Retinal pigment epithelial cell (primary cell): ENCODE measurements around the gene DOLPP1.

ENCODE experiments used
- DNase-seq: peaks from one replicate; pipeline ENCODE4 v3.0.0-alpha.2; 2010; ENCODE audit warnings: low read depth
- H3K4me3 ChIP-seq: 2 replicates; pipeline ENCODE4 v1.5.1; 2011; ENCODE audit warnings: mild to moderate bottlenecking, low read length, control low read depth, moderate library complexity
- TF ChIP-seq, protein P1 (sequence below): conservative IDR thresholded peaks from 2 replicates; pipeline ENCODE4 v1.5.1; 2011; ENCODE audit warnings: low read depth, low read length, control low read depth, inconsistent platforms

Gene DOLPP1

DNA sequence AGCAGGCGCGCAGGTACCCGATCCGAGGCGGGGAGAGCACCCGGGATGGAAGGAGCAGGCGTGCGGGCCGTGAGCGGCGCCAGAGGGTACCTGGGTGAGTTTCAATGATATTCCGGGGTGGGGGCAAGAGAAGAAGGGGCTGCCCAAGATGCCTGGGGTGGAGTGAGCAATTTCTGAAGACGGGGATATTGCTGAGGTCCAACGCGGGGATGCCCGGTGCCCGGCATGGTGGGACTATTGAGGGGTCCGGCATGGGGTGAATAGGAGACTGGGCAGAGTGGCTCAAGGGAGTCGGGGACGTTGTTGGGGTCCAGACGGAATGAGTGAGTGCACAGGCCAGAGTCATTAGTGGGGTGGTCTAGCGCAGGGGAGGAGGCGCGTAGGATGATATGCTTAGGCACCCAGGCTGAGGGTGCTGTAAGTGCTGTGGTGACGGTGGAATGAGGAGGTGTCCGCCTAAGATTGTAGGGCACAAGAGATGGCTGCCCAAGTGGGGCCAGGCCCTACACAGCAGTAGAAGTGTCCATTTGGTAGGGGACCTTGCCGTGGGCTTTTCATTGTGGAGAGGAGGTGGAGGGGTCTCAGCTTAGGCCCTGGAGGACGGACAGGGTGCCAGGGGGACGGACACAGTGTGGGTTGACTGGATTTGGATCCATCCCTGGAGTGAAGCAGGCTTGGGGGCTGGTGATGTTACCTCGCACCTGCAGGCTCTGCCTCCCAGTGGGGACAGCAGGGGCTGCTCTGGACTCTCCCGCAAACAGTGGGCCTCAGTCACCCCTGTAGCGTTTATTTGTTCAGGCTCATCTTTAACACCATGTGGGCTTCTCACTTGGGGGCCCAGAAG lies 43.8 kb upstream of the DOLPP1 start:
- peak overlapping the region; percentile 92 for H3K4me3 ChIP-seq
- no peak for DNase-seq
- TF ChIP-seq, protein P1, sequence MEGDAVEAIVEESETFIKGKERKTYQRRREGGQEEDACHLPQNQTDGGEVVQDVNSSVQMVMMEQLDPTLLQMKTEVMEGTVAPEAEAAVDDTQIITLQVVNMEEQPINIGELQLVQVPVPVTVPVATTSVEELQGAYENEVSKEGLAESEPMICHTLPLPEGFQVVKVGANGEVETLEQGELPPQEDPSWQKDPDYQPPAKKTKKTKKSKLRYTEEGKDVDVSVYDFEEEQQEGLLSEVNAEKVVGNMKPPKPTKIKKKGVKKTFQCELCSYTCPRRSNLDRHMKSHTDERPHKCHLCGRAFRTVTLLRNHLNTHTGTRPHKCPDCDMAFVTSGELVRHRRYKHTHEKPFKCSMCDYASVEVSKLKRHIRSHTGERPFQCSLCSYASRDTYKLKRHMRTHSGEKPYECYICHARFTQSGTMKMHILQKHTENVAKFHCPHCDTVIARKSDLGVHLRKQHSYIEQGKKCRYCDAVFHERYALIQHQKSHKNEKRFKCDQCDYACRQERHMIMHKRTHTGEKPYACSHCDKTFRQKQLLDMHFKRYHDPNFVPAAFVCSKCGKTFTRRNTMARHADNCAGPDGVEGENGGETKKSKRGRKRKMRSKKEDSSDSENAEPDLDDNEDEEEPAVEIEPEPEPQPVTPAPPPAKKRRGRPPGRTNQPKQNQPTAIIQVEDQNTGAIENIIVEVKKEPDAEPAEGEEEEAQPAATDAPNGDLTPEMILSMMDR = peak; percentile 7

DNA sequence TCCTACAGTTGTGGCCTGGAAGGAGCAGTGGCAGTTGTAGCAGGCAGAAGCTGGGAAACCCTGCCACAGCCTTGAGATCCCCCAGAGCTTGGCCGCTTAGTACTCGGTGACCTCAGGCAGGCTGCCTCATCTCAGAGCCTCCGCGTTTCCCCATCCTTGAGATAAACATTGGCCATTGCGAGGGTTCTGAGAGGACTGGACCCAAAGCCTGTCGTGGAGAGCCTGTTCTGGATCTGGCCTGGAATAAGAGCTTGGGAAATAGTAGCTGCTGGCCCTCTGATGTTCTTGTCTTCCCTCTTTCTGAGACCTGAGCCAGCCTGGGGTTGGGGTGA lies 43.2 kb upstream of the DOLPP1 start:
- H3K4me3 ChIP-seq = peak overlapping the region; percentile 92
- DNase-seq = no peak
- TF ChIP-seq, protein P1 = no peak

DNA sequence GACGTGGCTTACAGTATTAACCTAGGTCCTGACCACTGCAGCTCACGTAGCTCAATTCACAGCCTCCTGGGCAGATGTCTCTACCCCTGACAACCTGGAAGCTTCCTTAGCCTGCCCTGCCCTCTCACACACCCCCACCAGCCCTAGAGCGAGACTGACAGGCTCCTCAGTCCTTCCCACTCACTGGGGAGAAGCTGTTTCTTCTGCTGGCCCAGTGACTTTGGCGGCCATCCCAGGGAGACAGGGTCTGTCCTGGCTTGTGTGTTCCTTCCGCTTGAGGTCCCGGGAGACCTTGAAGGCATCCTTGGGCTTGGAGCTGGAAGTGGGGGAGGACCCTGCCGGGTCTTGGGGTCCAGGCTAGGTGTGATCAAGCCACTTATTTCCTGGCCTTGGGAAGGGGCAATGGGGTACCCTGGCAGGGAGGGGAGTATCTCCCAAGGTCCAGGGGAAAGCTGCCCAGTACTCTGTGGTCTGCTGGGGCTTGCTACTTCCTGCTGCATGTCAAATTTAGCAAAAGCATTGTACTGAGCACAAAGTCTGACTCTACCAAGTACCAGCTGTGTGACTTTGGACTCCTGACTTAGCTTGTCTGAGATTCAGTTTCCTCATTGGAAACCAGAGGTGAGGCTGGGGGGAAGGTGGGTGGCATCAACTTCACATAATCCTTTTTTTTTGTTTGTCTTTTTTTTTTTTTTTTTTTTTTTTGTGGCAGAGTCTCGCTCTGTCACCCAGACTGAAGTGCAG lies 42.6 kb upstream of the DOLPP1 start:
- DNase-seq = no peak
- TF ChIP-seq, protein P1 = no peak
- H3K4me3 ChIP-seq = no peak overlapping the region

DNA sequence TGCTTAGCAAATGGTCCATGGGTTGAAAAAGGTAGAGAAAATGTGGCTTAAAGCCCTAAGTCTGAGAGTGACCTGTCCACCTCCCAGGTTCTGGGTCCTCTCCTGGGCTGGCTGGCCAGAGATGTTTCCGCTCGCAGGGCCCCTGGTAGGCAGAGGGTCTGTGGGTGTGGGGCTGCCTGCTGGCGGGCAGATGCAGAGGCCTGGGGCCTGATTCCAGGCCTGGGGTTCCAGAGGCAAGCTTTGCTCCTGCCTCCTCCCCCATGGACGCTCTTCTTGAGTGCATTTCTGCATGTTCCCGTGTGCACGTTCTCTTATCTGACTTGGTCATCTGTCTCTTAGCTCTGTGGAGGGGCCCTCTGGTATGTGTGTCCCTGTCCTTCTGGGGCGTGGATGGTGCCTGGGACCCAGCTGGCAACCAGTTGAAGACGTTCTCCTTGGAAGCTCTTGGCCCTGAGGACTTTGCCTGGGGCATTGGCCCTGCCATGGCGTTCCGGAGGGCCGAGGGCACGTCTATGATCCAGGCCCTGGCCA lies 40.7 kb upstream of the DOLPP1 start:
- no peak overlapping the region for H3K4me3 ChIP-seq
- TF ChIP-seq, protein P1 = no peak
- no peak for DNase-seq

DNA sequence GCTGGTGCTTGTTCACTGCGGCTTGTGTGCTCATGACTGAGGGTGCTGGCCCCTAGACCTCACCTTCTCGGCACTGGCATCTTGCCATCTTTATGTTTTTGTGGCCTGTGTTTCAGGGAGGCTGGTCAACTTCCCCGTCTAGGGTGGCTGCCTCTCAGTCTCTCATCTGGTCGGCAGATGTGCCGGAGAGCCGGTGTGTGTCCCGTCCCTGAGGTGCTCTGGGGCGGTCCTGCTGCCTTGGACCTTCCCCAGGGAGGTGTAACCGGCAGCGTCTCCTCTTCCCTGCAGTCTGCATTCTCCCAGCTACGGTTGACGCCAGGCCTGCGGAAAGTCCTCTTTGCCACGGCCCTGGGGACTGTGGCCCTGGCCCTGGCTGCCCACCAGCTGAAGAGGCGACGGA lies 38.9 kb upstream of the DOLPP1 start:
- no peak for DNase-seq
- TF ChIP-seq, protein P1 = no peak
- no peak overlapping the region for H3K4me3 ChIP-seq

DNA sequence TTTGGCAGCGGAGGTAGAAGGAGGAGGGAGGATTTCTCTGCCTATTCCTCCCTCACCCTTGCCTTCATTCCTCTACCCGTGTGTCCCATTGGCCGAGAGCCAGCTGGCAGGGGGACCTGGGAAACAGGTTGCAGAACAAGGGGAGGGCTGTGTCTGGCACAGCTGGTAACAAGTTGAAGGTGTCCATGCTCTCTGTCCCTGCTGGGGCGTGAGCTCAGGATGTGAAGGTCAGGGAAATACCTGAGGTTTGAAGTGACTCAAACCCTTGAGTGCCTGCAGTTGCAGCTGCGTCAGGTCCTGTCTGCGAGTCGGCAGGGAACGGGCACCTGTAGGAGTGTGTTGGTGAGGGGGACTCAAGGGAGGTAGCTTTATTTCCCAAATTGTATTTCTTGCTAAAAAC lies 28.3 kb upstream of the DOLPP1 start:
- DNase-seq = no peak
- TF ChIP-seq, protein P1 = no peak
- no peak overlapping the region for H3K4me3 ChIP-seq
